DMS53 (cell line): ENCODE results near the gene STAB2.
"Not testable (repeated sequence)": the region's sequence is repeated elsewhere in the genome, so short reads cannot be mapped to it uniquely, and the experiment has no call there.

Experiments used
- DNase-seq: peaks from one replicate; lab custom pipeline; 2025; lab: John Stamatoyannopoulos, UW

STAB2 gene

GRCh38 chr12:103809154-103809553, 222.1 kb downstream of the STAB2 start:
- no peak for DNase-seq

- DNase-seq, result not testable (repeated sequence)
Measured at GRCh38 chr12:103809639-103810038, 222.6 kb downstream of the STAB2 start.

- DNase-seq, result no peak
Measured at GRCh38 chr12:103810111-103810510, 223.0 kb downstream of the STAB2 start.

- no peak for DNase-seq
Measured at GRCh38 chr12:103811791-103812190, 224.7 kb downstream of the STAB2 start.

GRCh38 chr12:103812789-103813188, 225.7 kb downstream of the STAB2 start:
- DNase-seq, result no peak

- no peak for DNase-seq
Measured at GRCh38 chr12:103813426-103813825, 226.4 kb downstream of the STAB2 start.

GRCh38 chr12:103813949-103814348, 226.9 kb downstream of the STAB2 start:
- DNase-seq, result no peak

GRCh38 chr12:103814436-103814835, 227.4 kb downstream of the STAB2 start:
- no peak for DNase-seq
